PFSK-1 (cell line): Measurements from ENCODE around the gene PLPPR1.

ENCODE experiments used
- FOXP2 ChIP-seq: optimal IDR thresholded peaks from 2 replicates; pipeline ENCODE3; 2011; ENCODE audit warnings: borderline replicate concordance, control low read depth, inconsistent platforms; ENCODE audit not compliant: insufficient read depth; ENCODE audit errors: extremely low read length, extremely low read depth
- POLR2AphosphoS5 ChIP-seq: IDR thresholded peaks from 2 replicates; pipeline ENCODE4 v1.6.1; 2012; ENCODE audit warnings: low read depth, mild to moderate bottlenecking, control low read depth, low read length, moderate library complexity
- SIN3A ChIP-seq: IDR thresholded peaks from 2 replicates; pipeline ENCODE4 v1.6.1; 2012; ENCODE audit warnings: mild to moderate bottlenecking, low read length, moderate library complexity, borderline replicate concordance; ENCODE audit not compliant: insufficient read depth
- TAF1 ChIP-seq: IDR thresholded peaks from 2 replicates; pipeline ENCODE4 v1.6.1; 2012; ENCODE audit warnings: low read length, control low read depth, borderline replicate concordance; ENCODE audit not compliant: insufficient read depth
- TF ChIP-seq, protein P1 (sequence below), 2 experiments: IDR thresholded peaks; 2 replicates each; pipeline versions ENCODE4 v1.6.1 to v1.8.0; 2011 to 2012; ENCODE audit warnings: low read depth in 2 of 2, low read length in 2 of 2, control low read depth in 1 of 2, inconsistent platforms in 1 of 2, mild to moderate bottlenecking in 1 of 2, moderate library complexity in 1 of 2; ENCODE audit not compliant: insufficient read depth in 1 of 2

The PLPPR1 gene

DNA sequence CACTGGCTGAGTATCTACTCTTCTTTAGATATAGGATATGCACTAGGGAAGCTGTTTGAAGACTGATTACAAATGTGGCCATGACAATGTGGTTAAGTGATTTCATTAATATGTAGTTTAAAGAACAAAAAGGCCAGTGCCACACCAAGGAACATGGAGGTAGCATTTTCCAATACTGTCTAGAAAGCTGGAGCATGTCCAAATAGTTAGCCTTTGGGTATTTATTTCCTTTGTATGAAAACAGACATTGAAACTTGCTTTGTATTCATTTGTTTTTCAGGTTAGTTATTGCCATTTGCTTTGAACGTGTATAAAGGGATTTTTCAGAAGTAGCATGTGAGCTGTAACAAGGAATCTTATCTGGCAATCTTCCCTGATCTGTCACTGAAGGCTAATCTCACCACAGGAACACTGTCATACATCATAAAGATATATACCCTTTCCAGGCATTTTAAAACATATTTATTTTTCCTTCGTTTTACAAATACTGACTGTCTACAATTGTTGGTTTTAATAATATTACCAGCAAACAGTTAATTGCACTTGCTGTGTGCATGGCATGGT lies 93.4 kb downstream of the PLPPR1 start:
- TF ChIP-seq, protein P1, sequence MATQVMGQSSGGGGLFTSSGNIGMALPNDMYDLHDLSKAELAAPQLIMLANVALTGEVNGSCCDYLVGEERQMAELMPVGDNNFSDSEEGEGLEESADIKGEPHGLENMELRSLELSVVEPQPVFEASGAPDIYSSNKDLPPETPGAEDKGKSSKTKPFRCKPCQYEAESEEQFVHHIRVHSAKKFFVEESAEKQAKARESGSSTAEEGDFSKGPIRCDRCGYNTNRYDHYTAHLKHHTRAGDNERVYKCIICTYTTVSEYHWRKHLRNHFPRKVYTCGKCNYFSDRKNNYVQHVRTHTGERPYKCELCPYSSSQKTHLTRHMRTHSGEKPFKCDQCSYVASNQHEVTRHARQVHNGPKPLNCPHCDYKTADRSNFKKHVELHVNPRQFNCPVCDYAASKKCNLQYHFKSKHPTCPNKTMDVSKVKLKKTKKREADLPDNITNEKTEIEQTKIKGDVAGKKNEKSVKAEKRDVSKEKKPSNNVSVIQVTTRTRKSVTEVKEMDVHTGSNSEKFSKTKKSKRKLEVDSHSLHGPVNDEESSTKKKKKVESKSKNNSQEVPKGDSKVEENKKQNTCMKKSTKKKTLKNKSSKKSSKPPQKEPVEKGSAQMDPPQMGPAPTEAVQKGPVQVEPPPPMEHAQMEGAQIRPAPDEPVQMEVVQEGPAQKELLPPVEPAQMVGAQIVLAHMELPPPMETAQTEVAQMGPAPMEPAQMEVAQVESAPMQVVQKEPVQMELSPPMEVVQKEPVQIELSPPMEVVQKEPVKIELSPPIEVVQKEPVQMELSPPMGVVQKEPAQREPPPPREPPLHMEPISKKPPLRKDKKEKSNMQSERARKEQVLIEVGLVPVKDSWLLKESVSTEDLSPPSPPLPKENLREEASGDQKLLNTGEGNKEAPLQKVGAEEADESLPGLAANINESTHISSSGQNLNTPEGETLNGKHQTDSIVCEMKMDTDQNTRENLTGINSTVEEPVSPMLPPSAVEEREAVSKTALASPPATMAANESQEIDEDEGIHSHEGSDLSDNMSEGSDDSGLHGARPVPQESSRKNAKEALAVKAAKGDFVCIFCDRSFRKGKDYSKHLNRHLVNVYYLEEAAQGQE (IDR thresholded peaks at IDR 0.05; ENCODE audit: insufficient read depth in 1 of 2, low read depth in 2 of 2, low read length in 2 of 2) = no peak
- TF ChIP-seq POLR2AphosphoS5 = no peak
- no peak for TF ChIP-seq SIN3A
- no peak for TF ChIP-seq FOXP2
- no peak for TF ChIP-seq TAF1

DNA sequence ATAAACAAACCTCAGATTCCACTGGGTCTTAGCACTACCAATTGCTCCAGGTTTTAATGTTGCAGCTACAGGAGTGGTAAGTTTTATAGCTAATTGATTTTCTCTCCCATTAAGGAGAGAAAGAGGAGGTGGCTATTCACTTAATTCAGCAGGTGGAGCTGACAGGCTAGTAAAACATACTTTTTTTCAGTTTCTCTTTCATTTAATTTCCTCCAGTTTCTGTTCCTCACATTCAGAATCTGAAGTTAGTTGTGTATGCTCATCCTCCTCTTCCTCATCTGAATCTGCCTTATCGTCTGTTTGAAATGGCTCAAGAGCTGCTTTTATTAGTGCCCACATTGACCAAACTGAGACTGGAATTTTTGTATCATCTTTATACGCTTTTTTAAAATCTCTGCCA lies 98.0 kb downstream of the PLPPR1 start:
- TF ChIP-seq FOXP2 (no peak), TAF1 (no peak), SIN3A (no peak), POLR2AphosphoS5 (no peak)
- TF ChIP-seq, protein P1 (IDR thresholded peaks at IDR 0.05; ENCODE audit: insufficient read depth in 1 of 2, low read depth in 2 of 2, low read length in 2 of 2) = no peak

DNA sequence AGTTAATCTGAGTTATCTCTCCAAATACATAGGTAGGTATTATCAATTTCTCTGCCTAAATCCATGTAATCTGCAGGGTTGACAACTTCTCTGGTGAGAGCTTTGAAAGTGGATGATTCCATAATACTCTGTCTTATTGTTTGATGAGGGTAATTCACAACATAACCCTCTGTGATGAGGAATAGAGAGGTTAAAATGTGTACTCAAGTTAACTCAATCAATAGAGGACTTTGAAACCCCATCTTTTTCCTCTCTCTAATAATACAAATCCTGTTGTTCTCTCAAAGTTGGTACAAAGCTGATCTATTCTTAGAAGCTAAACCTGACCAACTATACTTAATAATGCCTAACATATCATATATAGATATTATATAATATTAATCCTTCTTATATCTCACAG lies 100.1 kb downstream of the PLPPR1 start:
- TF ChIP-seq TAF1 (no peak), FOXP2 (no peak), SIN3A (no peak), POLR2AphosphoS5 (no peak)
- TF ChIP-seq, protein P1 (IDR thresholded peaks at IDR 0.05; ENCODE audit: insufficient read depth in 1 of 2, low read depth in 2 of 2, low read length in 2 of 2) = no peak

DNA sequence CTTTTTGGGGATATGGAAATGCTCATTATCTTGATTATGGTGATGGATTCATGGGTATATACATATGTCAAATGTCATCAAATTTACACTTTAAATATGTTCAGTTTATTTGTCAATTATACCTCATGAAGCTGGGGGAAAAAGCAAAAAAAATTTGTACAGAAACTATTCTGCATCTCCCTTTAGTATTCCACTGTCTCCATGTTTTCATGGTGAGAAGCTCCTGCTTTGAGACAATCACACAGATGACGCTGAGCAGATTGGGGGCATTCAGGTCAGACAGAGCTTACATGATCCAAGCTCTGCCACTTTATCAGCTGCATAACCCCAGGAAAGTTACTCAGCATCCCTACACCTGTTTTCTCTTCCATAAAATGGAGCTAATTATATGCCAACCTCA lies 101.5 kb downstream of the PLPPR1 start:
- TF ChIP-seq, protein P1 (IDR thresholded peaks at IDR 0.05; ENCODE audit: insufficient read depth in 1 of 2, low read depth in 2 of 2, low read length in 2 of 2) = no peak
- TF ChIP-seq SIN3A (no peak), POLR2AphosphoS5 (no peak), FOXP2 (no peak), TAF1 (no peak)
